T-helper 1 cell treated with Interleukin-12 subunit alpha and Interleukin-12 subunit beta and Interleukin-4 antibody, amounts not matched to agents 30 ng/mL and 1 ng/mL, for 36 hours (primary cell): Measurements from ENCODE around the gene GPD1. TPM values are rescaled to one million over a fixed set of nuclear protein-coding genes. Genes with fewer than 3 reads are reported as not detected.
"Not testable (repeated sequence)": the region's sequence is repeated elsewhere in the genome, so short reads cannot be mapped to it uniquely, and the experiment has no call there.

Experiments used
- intact Hi-C: fragments of 100-400 bp; cut with micrococcal nuclease; formaldehyde crosslinking; loops from one replicate; pipeline ENCODE4 v1.15.1; 2024
- total RNA-seq: library from RNA; stranded (reverse); gene quantifications from 2 replicates; pipeline ENCODE4 v1.2.3, GENCODE V29; 2022

GPD1 gene
- total RNA-seq, 1 donor from 2014 or later, result 0.54 TPM

- intact Hi-C loops, result no loop called here
These were observed 13.3 kb downstream of the GPD1 start for GRCh38 chr12:50117057-50117622.

GRCh38 chr12:50119387-50119786 lies 15.6 kb downstream of the GPD1 start:
- intact Hi-C loops, result no loop called here

- intact Hi-C loops, result no loop called here
These were observed 16.7 kb downstream of the GPD1 start for GRCh38 chr12:50120521-50120920.

GRCh38 chr12:50120953-50121352 lies 17.1 kb downstream of the GPD1 start:
- intact Hi-C loops, result no loop called here

- intact Hi-C loops, result no loop called here
These were observed 17.8 kb downstream of the GPD1 start for GRCh38 chr12:50121641-50122040.

- intact Hi-C loops, result no loop called here
These were observed 19.4 kb downstream of the GPD1 start for GRCh38 chr12:50123203-50123602.

GRCh38 chr12:50127546-50127945 lies 23.7 kb downstream of the GPD1 start:
- intact Hi-C loops, result no loop called here

GRCh38 chr12:50129290-50129689 lies 25.5 kb downstream of the GPD1 start:
- intact Hi-C loops, result no loop called here

GRCh38 chr12:50132505-50133135 lies 28.8 kb downstream of the GPD1 start:
- intact Hi-C loops, result loop anchor here (1.0 to 2.0 kb wide), 8 partner anchors 20 to 269 kb away; partner anchors contain the start of genes CERS5 and COX14

- intact Hi-C loops, result no loop called here
These were observed 39.2 kb downstream of the GPD1 start for GRCh38 chr12:50142993-50143392.

- intact Hi-C loops, result no loop called here
These were observed 41.6 kb downstream of the GPD1 start for GRCh38 chr12:50145439-50145838.

- intact Hi-C loops, result no loop called here
These were observed 43.5 kb downstream of the GPD1 start for GRCh38 chr12:50147281-50147680.

- intact Hi-C loops, result not testable (repeated sequence)
These were observed 44.2 kb downstream of the GPD1 start for GRCh38 chr12:50148011-50148410.

GRCh38 chr12:50149311-50149710 lies 45.5 kb downstream of the GPD1 start:
- intact Hi-C loops, result no loop called here

GRCh38 chr12:50151047-50151687 lies 47.4 kb downstream of the GPD1 start:
- intact Hi-C loops, result no loop called here

- intact Hi-C loops, result not testable (repeated sequence)
These were observed 51.1 kb downstream of the GPD1 start for GRCh38 chr12:50154947-50155346.

- intact Hi-C loops, result no loop called here
These were observed 52.8 kb downstream of the GPD1 start for GRCh38 chr12:50156641-50157040.

- intact Hi-C loops, result no loop called here
These were observed 53.5 kb downstream of the GPD1 start for GRCh38 chr12:50157259-50157658.

- intact Hi-C loops, result no loop called here
These were observed 56.8 kb downstream of the GPD1 start for GRCh38 chr12:50160643-50161042.
